GM13977 (cell line): ENCODE data around the gene RASSF1.
A peak's percentile ranks its signal among the peaks of the same experiment; 100 is the strongest.

Experiments used
- DNase-seq: peaks from one replicate; pipeline ENCODE4 v3.0.0; 2012; ENCODE audit warnings: low spot score
- in situ Hi-C: fragments of 300-500 bp; cut with MboI; formaldehyde crosslinking; loops from one replicate; pipeline ENCODE4 v1.12.0; 2022; ENCODE audit warnings: low sequenced_read_pairs, low pct_unique_long_range_greater_than_20kb, mixed read lengths, inconsistent platforms; ENCODE audit not compliant: unreplicated experiment
- TF ChIP-seq, protein P1 (sequence below): IDR thresholded peaks from 2 replicates; pipeline ENCODE4 v1.5.1; 2012; ENCODE audit warnings: mild to moderate bottlenecking, control low read depth; ENCODE audit not compliant: insufficient read depth; ENCODE audit errors: extremely low read depth, missing control alignments

The RASSF1 gene

GRCh38 chr3:50330330-50330729 is 10.3 kb downstream of the RASSF1 start:
- TF ChIP-seq, protein P1, sequence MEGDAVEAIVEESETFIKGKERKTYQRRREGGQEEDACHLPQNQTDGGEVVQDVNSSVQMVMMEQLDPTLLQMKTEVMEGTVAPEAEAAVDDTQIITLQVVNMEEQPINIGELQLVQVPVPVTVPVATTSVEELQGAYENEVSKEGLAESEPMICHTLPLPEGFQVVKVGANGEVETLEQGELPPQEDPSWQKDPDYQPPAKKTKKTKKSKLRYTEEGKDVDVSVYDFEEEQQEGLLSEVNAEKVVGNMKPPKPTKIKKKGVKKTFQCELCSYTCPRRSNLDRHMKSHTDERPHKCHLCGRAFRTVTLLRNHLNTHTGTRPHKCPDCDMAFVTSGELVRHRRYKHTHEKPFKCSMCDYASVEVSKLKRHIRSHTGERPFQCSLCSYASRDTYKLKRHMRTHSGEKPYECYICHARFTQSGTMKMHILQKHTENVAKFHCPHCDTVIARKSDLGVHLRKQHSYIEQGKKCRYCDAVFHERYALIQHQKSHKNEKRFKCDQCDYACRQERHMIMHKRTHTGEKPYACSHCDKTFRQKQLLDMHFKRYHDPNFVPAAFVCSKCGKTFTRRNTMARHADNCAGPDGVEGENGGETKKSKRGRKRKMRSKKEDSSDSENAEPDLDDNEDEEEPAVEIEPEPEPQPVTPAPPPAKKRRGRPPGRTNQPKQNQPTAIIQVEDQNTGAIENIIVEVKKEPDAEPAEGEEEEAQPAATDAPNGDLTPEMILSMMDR: no peak
- no peak for DNase-seq
- in situ Hi-C loops: no loop called here

- in situ Hi-C loops: no loop called here
- peak; percentile 98 for DNase-seq
- TF ChIP-seq, protein P1: no peak
Measured at GRCh38 chr3:50327943-50328691, 12.5 kb downstream of the RASSF1 start, which contains the start of gene TUSC2. Gene TUSC2, minus strand, starts transcription at chr3:50328223. Its CDS starts 124 bp downstream, at chr3:50328099.

- no peak for DNase-seq
- TF ChIP-seq, protein P1: no peak
- in situ Hi-C loops: no loop called here
Measured at GRCh38 chr3:50327129-50327528, 13.5 kb downstream of the RASSF1 start.

GRCh38 chr3:50326182-50326541 is 14.5 kb downstream of the RASSF1 start:
- in situ Hi-C loops: no loop called here
- TF ChIP-seq, protein P1: no peak

DNA sequence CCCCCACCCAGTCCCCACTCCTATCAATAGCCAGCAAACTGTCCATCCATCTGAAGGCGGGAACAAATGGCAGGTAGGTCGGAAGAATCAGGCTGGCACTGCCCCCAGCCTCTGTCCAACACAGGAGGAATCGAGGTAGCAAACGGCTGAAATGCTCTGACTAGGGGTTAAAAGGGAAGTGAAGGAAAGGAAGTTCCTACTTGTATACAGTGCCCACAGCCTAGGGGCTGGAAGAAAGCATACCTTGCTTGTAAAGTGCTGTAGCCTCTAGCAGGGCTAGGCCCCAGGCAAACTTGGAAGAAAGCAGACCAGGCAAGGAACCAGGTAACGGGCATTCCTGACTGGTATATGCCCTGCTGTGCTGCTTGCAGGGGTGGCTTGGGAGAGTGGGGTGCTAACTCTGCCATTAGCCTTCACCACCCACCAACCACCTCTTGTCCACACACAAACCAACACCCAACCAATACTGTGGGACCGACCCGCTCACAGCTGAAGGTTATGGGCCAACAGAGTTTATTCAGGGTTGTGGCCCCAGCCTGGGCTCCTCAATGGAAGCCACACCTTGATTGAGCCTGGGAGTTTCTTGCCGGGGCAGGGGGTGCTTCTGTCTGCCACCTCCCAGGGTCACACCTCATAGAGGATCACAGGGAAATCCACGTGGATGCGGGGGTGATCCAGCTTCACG is 15.0 kb downstream of the RASSF1 start:
- in situ Hi-C loops: no loop called here
- TF ChIP-seq, protein P1: no peak
- DNase-seq: no peak

More at GRCh38 chr3:50326182-50326541, 14.5 kb downstream of the RASSF1 start:
- DNase-seq: no peak

DNA sequence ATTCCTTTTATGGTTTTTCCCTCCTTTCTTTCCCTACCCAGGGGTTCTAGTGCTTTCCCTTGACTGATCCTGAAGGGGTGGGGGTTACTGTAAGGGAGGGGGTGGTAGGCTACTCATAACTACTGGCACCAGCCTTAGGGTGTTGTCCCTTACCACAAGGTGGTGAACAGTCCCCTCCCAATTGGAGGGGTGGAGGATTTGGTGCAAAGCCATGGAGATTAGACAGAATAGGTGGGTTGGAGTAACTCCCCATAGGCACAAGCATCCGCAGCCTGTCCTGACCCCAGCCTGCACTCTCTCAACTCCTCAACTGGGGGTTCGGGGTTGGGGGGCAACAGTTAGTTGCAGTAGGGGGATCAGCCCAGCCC is 15.5 kb downstream of the RASSF1 start:
- in situ Hi-C loops: no loop called here

More for the DNA sequence above, 15.5 kb downstream of the RASSF1 start:
- TF ChIP-seq, protein P1: no peak
- DNase-seq: no peak
